ENCODE results near the gene EEF1AKMT1.
"Not testable (repeated sequence)": the region's sequence is repeated elsewhere in the genome, so short reads cannot be mapped to it uniquely, and the experiment has no call there.

EEF1AKMT1 gene

DNA sequence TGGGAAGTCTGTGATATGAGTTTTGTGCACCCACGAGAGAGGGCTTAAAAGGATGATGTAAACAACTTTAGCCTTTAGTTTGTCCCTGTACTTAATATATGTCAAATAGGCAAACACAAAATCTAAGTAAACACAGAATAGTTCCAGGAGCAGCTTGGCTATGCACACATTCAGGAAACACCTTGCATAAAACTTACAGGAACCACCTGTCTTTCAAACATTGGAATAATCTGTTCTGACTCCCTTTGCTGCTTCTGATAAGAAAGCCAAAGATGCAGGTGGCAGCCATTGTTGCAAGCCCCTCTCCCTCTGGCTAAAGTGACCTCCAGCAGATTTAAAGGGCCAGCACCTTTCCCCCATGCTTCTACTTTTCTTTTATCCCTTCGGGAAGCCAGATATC is 4.7 kb downstream of the EEF1AKMT1 start:
- TF ChIP-seq, protein P1, sequence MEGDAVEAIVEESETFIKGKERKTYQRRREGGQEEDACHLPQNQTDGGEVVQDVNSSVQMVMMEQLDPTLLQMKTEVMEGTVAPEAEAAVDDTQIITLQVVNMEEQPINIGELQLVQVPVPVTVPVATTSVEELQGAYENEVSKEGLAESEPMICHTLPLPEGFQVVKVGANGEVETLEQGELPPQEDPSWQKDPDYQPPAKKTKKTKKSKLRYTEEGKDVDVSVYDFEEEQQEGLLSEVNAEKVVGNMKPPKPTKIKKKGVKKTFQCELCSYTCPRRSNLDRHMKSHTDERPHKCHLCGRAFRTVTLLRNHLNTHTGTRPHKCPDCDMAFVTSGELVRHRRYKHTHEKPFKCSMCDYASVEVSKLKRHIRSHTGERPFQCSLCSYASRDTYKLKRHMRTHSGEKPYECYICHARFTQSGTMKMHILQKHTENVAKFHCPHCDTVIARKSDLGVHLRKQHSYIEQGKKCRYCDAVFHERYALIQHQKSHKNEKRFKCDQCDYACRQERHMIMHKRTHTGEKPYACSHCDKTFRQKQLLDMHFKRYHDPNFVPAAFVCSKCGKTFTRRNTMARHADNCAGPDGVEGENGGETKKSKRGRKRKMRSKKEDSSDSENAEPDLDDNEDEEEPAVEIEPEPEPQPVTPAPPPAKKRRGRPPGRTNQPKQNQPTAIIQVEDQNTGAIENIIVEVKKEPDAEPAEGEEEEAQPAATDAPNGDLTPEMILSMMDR (conservative IDR thresholded peaks at IDR 0.05; ENCODE audit: low read depth, low read length), result no peak
- no peak for DNase-seq (ENCODE audit: low read depth)
- H3K4me3 ChIP-seq (ENCODE audit: low read depth, low read length), result no peak overlapping the region

DNA sequence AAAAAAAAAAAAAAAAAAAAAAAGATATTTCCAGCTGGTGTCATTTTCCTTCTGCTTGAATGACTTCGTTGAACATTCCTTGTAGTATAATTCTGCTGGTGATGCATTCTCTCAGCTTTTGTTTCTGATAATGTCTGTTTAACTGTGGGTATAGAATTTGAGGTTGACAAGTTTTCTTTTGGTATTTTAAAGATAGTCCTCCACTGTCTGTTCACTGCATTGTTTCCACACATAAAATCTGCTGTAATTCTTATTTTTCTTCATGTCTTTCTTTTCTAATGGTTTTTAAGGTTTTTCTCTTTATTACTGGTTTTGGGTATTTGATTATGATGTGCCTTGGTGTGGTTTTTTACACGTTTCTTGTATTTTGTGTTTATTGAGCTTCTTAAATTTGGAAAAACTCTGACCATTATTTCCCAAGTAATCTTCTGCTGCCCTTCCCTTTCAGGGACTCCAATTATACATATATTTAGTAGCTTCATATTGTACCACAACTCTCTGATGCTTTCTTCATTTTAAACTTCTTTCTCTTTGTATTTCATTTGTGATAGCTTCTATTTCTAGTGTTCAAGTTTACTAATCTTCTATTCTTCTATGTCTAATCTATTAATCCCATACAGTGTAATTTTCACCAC is 6.3 kb downstream of the EEF1AKMT1 start:
- no peak for DNase-seq (ENCODE audit: low read depth)
- TF ChIP-seq, protein P1 (conservative IDR thresholded peaks at IDR 0.05; ENCODE audit: low read depth, low read length), result no peak
- H3K4me3 ChIP-seq (ENCODE audit: low read depth, low read length), result no peak overlapping the region

DNA sequence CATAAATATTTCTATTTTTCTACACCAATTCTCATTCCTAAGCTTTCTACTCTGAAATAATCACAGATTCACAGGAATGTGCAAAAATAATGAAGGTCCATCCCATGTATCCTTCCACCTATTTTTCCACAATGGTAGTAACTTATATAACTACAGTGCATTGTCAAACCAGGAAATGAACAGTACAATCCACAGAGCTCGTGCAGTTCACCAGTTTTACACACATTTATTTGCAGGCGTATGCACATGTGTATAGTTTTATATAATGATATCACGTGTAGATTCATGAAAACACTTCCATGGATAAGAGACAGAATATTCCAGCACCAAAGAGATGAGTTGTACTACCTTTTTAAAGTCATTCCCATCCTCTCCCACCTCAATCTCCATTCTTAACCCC is 12.9 kb downstream of the EEF1AKMT1 start:
- no peak for DNase-seq (ENCODE audit: low read depth)
- H3K4me3 ChIP-seq (ENCODE audit: low read depth, low read length), result no peak overlapping the region
- TF ChIP-seq, protein P1 (conservative IDR thresholded peaks at IDR 0.05; ENCODE audit: low read depth, low read length), result no peak

DNA sequence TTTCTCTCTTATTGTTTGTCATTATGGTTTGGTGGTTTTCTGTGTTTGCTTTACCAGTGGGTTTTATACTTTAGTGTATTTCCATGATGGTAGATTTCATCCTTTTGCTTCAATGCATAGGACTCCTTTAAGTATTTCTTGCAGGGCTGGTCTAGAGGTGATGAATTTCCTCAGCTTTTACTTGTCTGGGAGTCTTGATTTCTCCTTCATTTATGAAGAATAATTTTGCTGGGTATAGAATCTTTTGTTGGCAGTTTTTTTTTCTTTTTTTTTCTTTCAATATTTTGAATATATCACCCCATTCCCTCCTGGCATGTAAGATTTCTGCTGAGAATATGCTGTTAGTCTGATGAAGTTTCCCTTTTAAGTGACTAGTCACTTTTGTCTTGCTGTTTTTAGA is 19.8 kb downstream of the EEF1AKMT1 start:
- no peak overlapping the region for H3K4me3 ChIP-seq (ENCODE audit: low read depth, low read length)
- TF ChIP-seq, protein P1 (conservative IDR thresholded peaks at IDR 0.05; ENCODE audit: low read depth, low read length), result no peak
- DNase-seq (ENCODE audit: low read depth), result no peak

DNA sequence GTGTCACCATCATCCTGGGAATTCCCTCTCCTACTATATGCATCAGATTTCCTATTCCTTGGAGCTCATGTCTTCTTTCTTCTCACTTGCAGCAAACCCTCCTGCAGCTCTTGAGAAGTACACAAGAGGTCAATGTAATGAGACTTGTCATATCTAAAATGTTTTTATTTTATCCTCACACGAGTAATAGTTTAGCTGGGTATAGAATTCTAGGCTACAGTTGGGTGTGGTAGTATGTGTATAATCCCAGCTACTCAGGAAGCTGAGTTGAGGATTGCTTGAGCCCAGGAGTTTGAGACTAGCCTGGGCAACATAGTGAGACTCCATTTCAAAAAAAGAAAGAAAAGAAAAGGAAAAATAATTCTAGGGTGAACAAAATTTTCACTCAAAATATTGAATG is 24.4 kb downstream of the EEF1AKMT1 start:
- no peak for DNase-seq (ENCODE audit: low read depth)
- TF ChIP-seq, protein P1 (conservative IDR thresholded peaks at IDR 0.05; ENCODE audit: low read depth, low read length), result no peak
- no peak overlapping the region for H3K4me3 ChIP-seq (ENCODE audit: low read depth, low read length)

DNA sequence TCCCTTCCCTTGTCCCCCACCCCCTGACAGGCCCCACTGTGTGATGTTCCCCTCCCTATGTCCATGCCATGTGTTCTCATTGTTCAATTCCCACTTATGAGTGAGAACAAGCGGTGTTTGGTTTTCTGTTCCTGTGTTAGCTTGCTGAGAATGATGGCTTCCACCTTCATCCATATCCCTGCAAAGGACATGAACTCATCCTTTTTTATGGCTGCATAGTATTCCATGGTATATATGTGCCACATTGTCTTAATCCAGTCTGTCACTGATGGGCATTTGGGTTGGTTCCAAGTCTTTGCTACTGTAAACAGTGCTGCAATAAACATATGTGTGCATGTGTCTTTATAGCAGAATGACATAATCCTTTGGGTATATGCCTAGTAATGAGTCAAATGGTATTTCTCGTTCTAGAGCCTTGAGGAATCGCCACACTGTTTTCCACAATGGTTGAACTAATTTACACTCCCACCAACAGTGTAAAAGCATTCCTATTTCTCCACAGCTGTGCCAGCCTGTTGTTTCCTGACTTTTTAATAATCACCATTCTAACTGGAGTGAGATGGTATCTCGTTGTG is 29.8 kb downstream of the EEF1AKMT1 start:
- not testable (repeated sequence) for DNase-seq (ENCODE audit: low read depth); H3K4me3 ChIP-seq (ENCODE audit: low read depth, low read length)

DNA sequence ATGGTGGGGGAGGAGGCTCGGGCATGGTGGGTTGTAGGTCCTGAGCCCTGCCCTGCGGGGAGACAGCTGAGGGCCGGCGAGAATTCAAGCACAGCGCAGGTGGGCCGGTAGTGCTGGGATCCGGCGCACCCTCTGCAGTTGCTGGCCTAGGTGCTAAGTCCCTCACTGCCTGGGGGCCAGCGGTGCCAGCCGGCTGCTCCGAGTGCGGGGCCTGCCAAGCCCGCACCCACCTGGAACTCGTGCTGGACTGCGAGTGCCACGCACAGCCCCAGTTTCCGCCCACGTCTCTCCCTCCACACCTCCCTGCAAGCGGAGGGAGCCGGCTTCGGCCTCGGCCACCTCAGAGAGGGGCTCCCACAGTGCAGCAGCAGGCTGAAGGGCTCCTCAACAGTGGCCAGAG is 33.7 kb downstream of the EEF1AKMT1 start:
- H3K4me3 ChIP-seq (ENCODE audit: low read depth, low read length), result no peak overlapping the region
- TF ChIP-seq, protein P1 (conservative IDR thresholded peaks at IDR 0.05; ENCODE audit: low read depth, low read length), result no peak
- DNase-seq (ENCODE audit: low read depth), result no peak
